Measurements from ENCODE around the gene CYP4F2.
"Not testable (repeated sequence)": the region's sequence is repeated elsewhere in the genome, so short reads cannot be mapped to it uniquely, and the experiment has no call there.

Gene CYP4F2

DNA sequence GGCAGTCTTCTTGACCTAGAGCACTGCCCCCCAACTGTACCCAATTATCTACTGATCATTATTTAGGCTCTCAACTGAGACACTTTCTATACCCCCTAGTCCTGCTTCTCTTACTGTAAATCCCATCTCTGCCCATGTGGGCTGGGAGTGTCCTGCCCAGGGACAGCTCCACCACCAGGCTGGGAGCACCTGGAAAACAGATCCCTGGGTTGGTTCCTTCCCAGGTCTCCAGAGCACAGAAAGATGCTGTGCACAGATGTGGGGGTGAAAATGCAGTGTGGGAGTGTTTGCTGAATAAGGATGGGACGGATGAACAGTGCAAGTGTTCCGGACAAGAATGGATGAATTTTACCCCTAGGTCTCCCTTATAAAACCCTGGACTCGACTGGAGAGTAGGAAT, 12.7 kb downstream of the CYP4F2 start:
- H3K79me2 ChIP-seq (ENCODE audit: control insufficient read depth, insufficient read depth, low read length, unreplicated experiment): no peaks in the 10 kb centered on the region
- H3K4me1 ChIP-seq (ENCODE audit: control insufficient read depth, insufficient read depth, low read length, unreplicated experiment): no peaks in the 10 kb centered on the region
- no peaks in the 10 kb centered on the region for H3K36me3 ChIP-seq (ENCODE audit: insufficient read depth, low read length)
- no peak overlapping the region for H2AFZ ChIP-seq (ENCODE audit: low read length, unreplicated experiment)
- no peak overlapping the region for H3K4me3 ChIP-seq (ENCODE audit: low read depth, low read length)
- H3K27me3 ChIP-seq (ENCODE audit: insufficient read depth, low read length): 0 out of 2 replicates have a peak, but pooled peaks cover 3% of the 10 kb centered on the region
- H3K27ac ChIP-seq (ENCODE audit: low read depth, low read length): no peak overlapping the region

DNA sequence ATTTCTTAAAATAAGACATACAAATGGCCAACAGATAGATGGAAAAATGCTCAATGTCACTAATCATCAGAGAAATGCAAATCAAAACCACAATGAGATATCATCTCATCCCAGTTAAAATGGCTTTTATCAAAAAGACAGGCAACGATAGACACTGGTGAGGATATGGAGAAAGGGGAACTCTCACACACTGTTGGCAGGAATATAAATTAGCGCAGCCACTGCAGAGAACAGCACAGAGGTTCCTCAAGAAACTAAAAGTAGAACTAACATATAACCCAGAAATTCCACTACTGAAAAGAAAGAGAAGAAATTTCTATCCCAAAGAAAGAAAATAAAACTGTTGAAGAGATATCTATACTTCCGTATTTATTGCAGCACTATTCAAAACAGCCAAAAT, 14.5 kb downstream of the CYP4F2 start:
- not testable (repeated sequence) for H3K27ac ChIP-seq (ENCODE audit: low read depth, low read length); H3K27me3 ChIP-seq (ENCODE audit: insufficient read depth, low read length); H3K79me2 ChIP-seq (ENCODE audit: control insufficient read depth, insufficient read depth, low read length, unreplicated experiment); H3K4me1 ChIP-seq (ENCODE audit: control insufficient read depth, insufficient read depth, low read length, unreplicated experiment); H2AFZ ChIP-seq (ENCODE audit: low read length, unreplicated experiment); H3K4me3 ChIP-seq (ENCODE audit: low read depth, low read length); H3K36me3 ChIP-seq (ENCODE audit: insufficient read depth, low read length)

- Histone ChIP-seq H3K79me2 (ENCODE audit: control insufficient read depth, insufficient read depth, low read length, unreplicated experiment) (no peaks in the 10 kb centered on the region), H3K27ac (ENCODE audit: low read depth, low read length) (no peak overlapping the region), H2AFZ (ENCODE audit: low read length, unreplicated experiment) (no peak overlapping the region), H3K36me3 (ENCODE audit: insufficient read depth, low read length) (no peaks in the 10 kb centered on the region), H3K4me3 (ENCODE audit: low read depth, low read length) (no peak overlapping the region), H3K27me3 (ENCODE audit: insufficient read depth, low read length) (peaks cover 3% of the 10 kb centered on the region; the same call in 1 of the 2 replicates), H3K4me1 (ENCODE audit: control insufficient read depth, insufficient read depth, low read length, unreplicated experiment) (no peaks in the 10 kb centered on the region)
Measured at GRCh38 chr19:15874821-15875474, 22.9 kb downstream of the CYP4F2 start.

- H3K36me3 ChIP-seq (ENCODE audit: insufficient read depth, low read length); H3K79me2 ChIP-seq (ENCODE audit: control insufficient read depth, insufficient read depth, low read length, unreplicated experiment); H3K27ac ChIP-seq (ENCODE audit: low read depth, low read length); H3K27me3 ChIP-seq (ENCODE audit: insufficient read depth, low read length); H3K4me3 ChIP-seq (ENCODE audit: low read depth, low read length); H3K4me1 ChIP-seq (ENCODE audit: control insufficient read depth, insufficient read depth, low read length, unreplicated experiment); H2AFZ ChIP-seq (ENCODE audit: low read length, unreplicated experiment): not testable (repeated sequence)
Measured at GRCh38 chr19:15873771-15874170, 24.1 kb downstream of the CYP4F2 start.

DNA sequence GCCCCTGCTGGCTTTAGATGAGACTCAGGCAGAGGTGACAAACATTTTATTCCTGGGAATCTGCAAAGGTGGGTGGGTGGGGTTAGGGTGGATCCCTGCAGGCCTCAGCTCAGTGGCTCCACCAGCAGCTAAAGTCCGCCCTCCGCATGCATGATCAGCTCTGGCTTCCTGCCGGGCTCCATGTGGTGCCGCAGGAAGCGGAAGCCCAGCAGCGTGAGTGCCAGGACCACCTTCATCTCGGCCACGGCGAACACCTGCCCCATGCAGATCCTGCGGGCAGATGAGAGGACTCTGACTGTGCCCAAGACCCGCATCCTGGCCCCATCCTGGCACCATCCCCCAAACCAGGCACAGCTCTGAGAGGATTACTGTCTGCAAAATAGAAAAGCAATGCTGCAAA, 26.3 kb downstream of the CYP4F2 start:
- Histone ChIP-seq H3K4me1 (ENCODE audit: control insufficient read depth, insufficient read depth, low read length, unreplicated experiment) (no peaks in the 10 kb centered on the region), H3K36me3 (ENCODE audit: insufficient read depth, low read length) (no peaks in the 10 kb centered on the region), H2AFZ (ENCODE audit: low read length, unreplicated experiment) (no peak overlapping the region), H3K27ac (ENCODE audit: low read depth, low read length) (no peak overlapping the region), H3K27me3 (ENCODE audit: insufficient read depth, low read length) (peaks cover 3% of the 10 kb centered on the region; the same call in 1 of the 2 replicates), H3K4me3 (ENCODE audit: low read depth, low read length) (no peak overlapping the region), H3K79me2 (ENCODE audit: control insufficient read depth, insufficient read depth, low read length, unreplicated experiment) (no peaks in the 10 kb centered on the region)

GRCh38 chr19:15869873-15870272, 28.0 kb downstream of the CYP4F2 start:
- Histone ChIP-seq H3K27ac (ENCODE audit: low read depth, low read length) (no peak overlapping the region), H2AFZ (ENCODE audit: low read length, unreplicated experiment) (no peak overlapping the region), H3K27me3 (ENCODE audit: insufficient read depth, low read length) (peaks cover 3% of the 10 kb centered on the region; the same call in 1 of the 2 replicates)

DNA sequence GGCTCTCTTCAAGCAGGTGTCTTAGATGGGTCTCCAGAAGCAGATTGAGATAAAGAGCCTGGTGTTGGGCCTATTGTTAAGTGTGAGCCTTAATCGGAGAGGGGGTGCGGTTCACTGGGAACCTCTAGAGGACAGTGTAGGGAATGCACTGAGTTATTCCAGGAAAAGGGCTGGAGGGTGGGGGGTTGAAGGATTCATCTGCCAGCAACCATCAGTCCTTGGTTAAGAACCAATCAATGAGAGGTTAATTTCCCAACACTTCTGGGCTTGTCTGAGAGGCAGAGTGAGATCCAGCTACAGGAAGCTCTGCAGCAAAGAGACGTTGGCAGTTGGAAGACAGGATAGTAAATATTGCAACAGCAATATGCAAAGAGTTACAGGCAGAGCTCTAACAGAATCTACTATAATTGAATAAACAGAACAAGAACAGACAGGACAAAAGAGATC, 28.7 kb downstream of the CYP4F2 start:
- no peaks in the 10 kb centered on the region for H3K36me3 ChIP-seq (ENCODE audit: insufficient read depth, low read length)
- no peak overlapping the region for H3K4me3 ChIP-seq (ENCODE audit: low read depth, low read length)
- peaks cover 3% of the 10 kb centered on the region; the same call in 1 of the 2 replicates for H3K27me3 ChIP-seq (ENCODE audit: insufficient read depth, low read length)
- no peak overlapping the region for H2AFZ ChIP-seq (ENCODE audit: low read length, unreplicated experiment)
- H3K79me2 ChIP-seq (ENCODE audit: control insufficient read depth, insufficient read depth, low read length, unreplicated experiment): no peaks in the 10 kb centered on the region
- no peak overlapping the region for H3K27ac ChIP-seq (ENCODE audit: low read depth, low read length)
- H3K4me1 ChIP-seq (ENCODE audit: control insufficient read depth, insufficient read depth, low read length, unreplicated experiment): no peaks in the 10 kb centered on the region

More at GRCh38 chr19:15869873-15870272, 28.0 kb downstream of the CYP4F2 start:
- Histone ChIP-seq H3K4me3 (ENCODE audit: low read depth, low read length) (no peak overlapping the region), H3K79me2 (ENCODE audit: control insufficient read depth, insufficient read depth, low read length, unreplicated experiment) (no peaks in the 10 kb centered on the region), H3K4me1 (ENCODE audit: control insufficient read depth, insufficient read depth, low read length, unreplicated experiment) (no peaks in the 10 kb centered on the region), H3K36me3 (ENCODE audit: insufficient read depth, low read length) (no peaks in the 10 kb centered on the region)

DNA sequence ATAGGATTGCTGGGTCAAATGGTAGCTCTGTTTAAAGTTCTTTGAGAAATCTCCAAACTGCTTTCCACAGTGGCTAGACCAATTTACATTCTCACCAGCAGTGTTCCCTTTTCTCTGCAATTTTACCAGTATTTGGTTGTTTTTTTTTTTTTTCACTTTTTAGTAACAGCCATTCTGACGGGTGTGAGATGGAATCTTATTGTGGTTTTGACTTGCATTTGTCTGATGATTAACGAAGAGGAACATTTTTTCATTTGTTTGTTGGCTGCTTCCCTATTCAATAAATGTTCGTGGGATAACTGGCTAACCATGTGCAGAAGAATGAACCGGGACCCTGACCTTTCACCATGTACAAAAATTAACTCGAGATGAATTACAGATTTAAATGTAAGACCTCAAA, 31.2 kb downstream of the CYP4F2 start:
- Histone ChIP-seq H3K4me3 (ENCODE audit: low read depth, low read length) (no peak overlapping the region), H3K27ac (ENCODE audit: low read depth, low read length) (no peak overlapping the region), H3K79me2 (ENCODE audit: control insufficient read depth, insufficient read depth, low read length, unreplicated experiment) (no peaks in the 10 kb centered on the region), H2AFZ (ENCODE audit: low read length, unreplicated experiment) (no peak overlapping the region), H3K4me1 (ENCODE audit: control insufficient read depth, insufficient read depth, low read length, unreplicated experiment) (no peaks in the 10 kb centered on the region), H3K27me3 (ENCODE audit: insufficient read depth, low read length) (peaks cover 3% of the 10 kb centered on the region; the same call in 1 of the 2 replicates), H3K36me3 (ENCODE audit: insufficient read depth, low read length) (no peaks in the 10 kb centered on the region)

- no peaks in the 10 kb centered on the region for H3K79me2 ChIP-seq (ENCODE audit: control insufficient read depth, insufficient read depth, low read length, unreplicated experiment)
- no peaks in the 10 kb centered on the region for H3K36me3 ChIP-seq (ENCODE audit: insufficient read depth, low read length)
- H2AFZ ChIP-seq (ENCODE audit: low read length, unreplicated experiment): no peak overlapping the region
- no peak overlapping the region for H3K4me3 ChIP-seq (ENCODE audit: low read depth, low read length)
- H3K27ac ChIP-seq (ENCODE audit: low read depth, low read length): no peak overlapping the region
- H3K27me3 ChIP-seq (ENCODE audit: insufficient read depth, low read length): no peaks in the 10 kb centered on the region
- no peaks in the 10 kb centered on the region for H3K4me1 ChIP-seq (ENCODE audit: control insufficient read depth, insufficient read depth, low read length, unreplicated experiment)
Measured at GRCh38 chr19:15864824-15865223, 33.0 kb downstream of the CYP4F2 start.

DNA sequence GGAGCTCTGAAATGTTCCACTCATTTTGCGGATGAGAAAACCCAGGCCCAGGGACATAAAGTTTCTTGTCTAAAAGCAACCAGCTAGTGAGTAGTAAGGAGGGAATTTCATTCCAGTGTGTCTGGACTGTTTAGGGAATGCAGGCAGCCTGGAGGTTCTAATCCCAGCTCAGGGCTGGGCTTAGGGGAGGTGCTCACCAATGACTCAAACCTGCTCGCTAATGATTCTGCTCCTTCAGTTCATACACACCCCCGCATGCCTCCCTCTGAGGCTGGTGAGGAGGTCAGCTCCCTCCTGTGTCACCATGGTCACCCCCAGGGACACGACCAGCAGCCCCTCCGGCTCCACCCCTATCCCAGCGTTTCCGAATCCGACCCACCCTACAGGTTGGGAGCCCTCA, 34.6 kb downstream of the CYP4F2 start:
- no peak overlapping the region for H3K27ac ChIP-seq (ENCODE audit: low read depth, low read length)
- no peaks in the 10 kb centered on the region for H3K36me3 ChIP-seq (ENCODE audit: insufficient read depth, low read length)
- no peak overlapping the region for H2AFZ ChIP-seq (ENCODE audit: low read length, unreplicated experiment)
- no peaks in the 10 kb centered on the region for H3K4me1 ChIP-seq (ENCODE audit: control insufficient read depth, insufficient read depth, low read length, unreplicated experiment)
- H3K4me3 ChIP-seq (ENCODE audit: low read depth, low read length): no peak overlapping the region
- no peaks in the 10 kb centered on the region for H3K79me2 ChIP-seq (ENCODE audit: control insufficient read depth, insufficient read depth, low read length, unreplicated experiment)
- H3K27me3 ChIP-seq (ENCODE audit: insufficient read depth, low read length): no peaks in the 10 kb centered on the region

DNA sequence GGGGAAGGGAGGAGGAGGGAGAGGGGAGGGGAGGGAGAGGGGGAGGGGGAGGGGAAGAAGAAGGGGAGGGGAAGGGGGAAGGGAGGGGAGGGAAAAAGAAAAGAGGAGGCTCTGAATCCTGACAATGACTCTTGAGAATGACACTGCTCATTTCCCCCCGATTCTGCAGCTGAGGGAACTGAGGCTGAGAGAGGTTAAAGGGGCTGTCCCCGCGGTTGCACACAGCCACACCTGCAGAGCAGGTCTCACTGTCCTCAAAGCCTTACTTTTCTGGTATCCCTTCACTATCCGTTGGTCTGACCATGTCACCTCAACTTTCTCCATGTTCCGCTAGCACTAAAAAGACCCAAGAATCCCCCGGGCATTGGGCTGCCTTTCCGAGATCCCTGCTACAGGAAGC, 35.4 kb downstream of the CYP4F2 start:
- H3K79me2 ChIP-seq (ENCODE audit: control insufficient read depth, insufficient read depth, low read length, unreplicated experiment): no peaks in the 10 kb centered on the region
- H3K4me3 ChIP-seq (ENCODE audit: low read depth, low read length): no peak overlapping the region
- H3K27me3 ChIP-seq (ENCODE audit: insufficient read depth, low read length): no peaks in the 10 kb centered on the region
- H3K4me1 ChIP-seq (ENCODE audit: control insufficient read depth, insufficient read depth, low read length, unreplicated experiment): no peaks in the 10 kb centered on the region
- H2AFZ ChIP-seq (ENCODE audit: low read length, unreplicated experiment): no peak overlapping the region
- no peaks in the 10 kb centered on the region for H3K36me3 ChIP-seq (ENCODE audit: insufficient read depth, low read length)
- H3K27ac ChIP-seq (ENCODE audit: low read depth, low read length): no peak overlapping the region

Measured in ACC112 (cell line).